ENCODE results near the gene ST3GAL3.

ST3GAL3 gene

GRCh38 chr1:43688109-43688387 is 19.3 kb upstream of the ST3GAL3 start:
- Histone ChIP-seq H3K27me3 (ENCODE audit: insufficient read depth, poor library complexity, severe bottlenecking) (no peaks in the 10 kb centered on the region), H3K4me3 (replicated peaks; ENCODE audit: insufficient read depth, low read length) (no peak overlapping the region), H3K27ac (replicated peaks) (no peak overlapping the region)
- TF ChIP-seq, protein P1, sequence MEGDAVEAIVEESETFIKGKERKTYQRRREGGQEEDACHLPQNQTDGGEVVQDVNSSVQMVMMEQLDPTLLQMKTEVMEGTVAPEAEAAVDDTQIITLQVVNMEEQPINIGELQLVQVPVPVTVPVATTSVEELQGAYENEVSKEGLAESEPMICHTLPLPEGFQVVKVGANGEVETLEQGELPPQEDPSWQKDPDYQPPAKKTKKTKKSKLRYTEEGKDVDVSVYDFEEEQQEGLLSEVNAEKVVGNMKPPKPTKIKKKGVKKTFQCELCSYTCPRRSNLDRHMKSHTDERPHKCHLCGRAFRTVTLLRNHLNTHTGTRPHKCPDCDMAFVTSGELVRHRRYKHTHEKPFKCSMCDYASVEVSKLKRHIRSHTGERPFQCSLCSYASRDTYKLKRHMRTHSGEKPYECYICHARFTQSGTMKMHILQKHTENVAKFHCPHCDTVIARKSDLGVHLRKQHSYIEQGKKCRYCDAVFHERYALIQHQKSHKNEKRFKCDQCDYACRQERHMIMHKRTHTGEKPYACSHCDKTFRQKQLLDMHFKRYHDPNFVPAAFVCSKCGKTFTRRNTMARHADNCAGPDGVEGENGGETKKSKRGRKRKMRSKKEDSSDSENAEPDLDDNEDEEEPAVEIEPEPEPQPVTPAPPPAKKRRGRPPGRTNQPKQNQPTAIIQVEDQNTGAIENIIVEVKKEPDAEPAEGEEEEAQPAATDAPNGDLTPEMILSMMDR (IDR thresholded peaks at IDR 0.05; ENCODE audit: insufficient read depth, low read length) = no peak
- no peak for TF ChIP-seq POLR2AphosphoS5 (IDR thresholded peaks at IDR 0.05; ENCODE audit: low read depth)
- no peak for TF ChIP-seq GABPA (IDR thresholded peaks at IDR 0.05; ENCODE audit: low read depth)
- no peak for DNase-seq (ENCODE audit: low read depth in 1 of 2, low spot score in 1 of 2)

- H3K27me3 ChIP-seq (ENCODE audit: insufficient read depth, poor library complexity, severe bottlenecking) = no peaks in the 10 kb centered on the region
- no peak overlapping the region for H3K4me3 ChIP-seq (replicated peaks; ENCODE audit: insufficient read depth, low read length)
Measured at GRCh38 chr1:43688594-43689000, 18.7 kb upstream of the ST3GAL3 start.

DNA sequence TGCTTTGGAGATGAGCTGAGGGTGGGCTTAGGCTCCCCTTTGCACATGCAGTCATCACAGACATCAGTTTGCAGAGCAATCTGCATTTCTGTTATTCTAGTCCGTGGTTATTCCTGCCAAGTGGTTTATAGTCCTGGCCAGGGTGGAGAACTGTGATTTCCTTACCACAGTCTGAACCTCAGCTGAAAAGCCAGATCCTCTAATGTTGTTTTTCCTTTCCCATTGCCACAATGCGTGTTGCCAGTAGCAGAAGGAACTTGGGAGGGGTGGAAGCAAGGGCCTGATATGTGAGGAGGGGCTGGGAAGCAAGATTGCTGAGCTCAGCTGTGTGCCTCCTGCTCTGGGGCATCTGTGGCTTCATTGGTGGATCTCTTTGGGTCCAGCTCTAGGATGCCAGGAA is 18.0 kb upstream of the ST3GAL3 start:
- Histone ChIP-seq H3K4me3 (replicated peaks; ENCODE audit: insufficient read depth, low read length) (no peak overlapping the region), H3K27ac (replicated peaks) (no peak overlapping the region), H3K27me3 (ENCODE audit: insufficient read depth, poor library complexity, severe bottlenecking) (no peaks in the 10 kb centered on the region)
- no peak for TF ChIP-seq GABPA (IDR thresholded peaks at IDR 0.05; ENCODE audit: low read depth)
- TF ChIP-seq, protein P1 (IDR thresholded peaks at IDR 0.05; ENCODE audit: insufficient read depth, low read length) = no peak
- no peak for TF ChIP-seq SPI1 (IDR thresholded peaks at IDR 0.05; ENCODE audit: borderline replicate concordance, low read depth)
- TF ChIP-seq, protein P2, sequence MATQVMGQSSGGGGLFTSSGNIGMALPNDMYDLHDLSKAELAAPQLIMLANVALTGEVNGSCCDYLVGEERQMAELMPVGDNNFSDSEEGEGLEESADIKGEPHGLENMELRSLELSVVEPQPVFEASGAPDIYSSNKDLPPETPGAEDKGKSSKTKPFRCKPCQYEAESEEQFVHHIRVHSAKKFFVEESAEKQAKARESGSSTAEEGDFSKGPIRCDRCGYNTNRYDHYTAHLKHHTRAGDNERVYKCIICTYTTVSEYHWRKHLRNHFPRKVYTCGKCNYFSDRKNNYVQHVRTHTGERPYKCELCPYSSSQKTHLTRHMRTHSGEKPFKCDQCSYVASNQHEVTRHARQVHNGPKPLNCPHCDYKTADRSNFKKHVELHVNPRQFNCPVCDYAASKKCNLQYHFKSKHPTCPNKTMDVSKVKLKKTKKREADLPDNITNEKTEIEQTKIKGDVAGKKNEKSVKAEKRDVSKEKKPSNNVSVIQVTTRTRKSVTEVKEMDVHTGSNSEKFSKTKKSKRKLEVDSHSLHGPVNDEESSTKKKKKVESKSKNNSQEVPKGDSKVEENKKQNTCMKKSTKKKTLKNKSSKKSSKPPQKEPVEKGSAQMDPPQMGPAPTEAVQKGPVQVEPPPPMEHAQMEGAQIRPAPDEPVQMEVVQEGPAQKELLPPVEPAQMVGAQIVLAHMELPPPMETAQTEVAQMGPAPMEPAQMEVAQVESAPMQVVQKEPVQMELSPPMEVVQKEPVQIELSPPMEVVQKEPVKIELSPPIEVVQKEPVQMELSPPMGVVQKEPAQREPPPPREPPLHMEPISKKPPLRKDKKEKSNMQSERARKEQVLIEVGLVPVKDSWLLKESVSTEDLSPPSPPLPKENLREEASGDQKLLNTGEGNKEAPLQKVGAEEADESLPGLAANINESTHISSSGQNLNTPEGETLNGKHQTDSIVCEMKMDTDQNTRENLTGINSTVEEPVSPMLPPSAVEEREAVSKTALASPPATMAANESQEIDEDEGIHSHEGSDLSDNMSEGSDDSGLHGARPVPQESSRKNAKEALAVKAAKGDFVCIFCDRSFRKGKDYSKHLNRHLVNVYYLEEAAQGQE (IDR thresholded peaks at IDR 0.05; ENCODE audit: insufficient replicate concordance, low read depth) = no peak
- no peak for TF ChIP-seq POLR2AphosphoS5 (IDR thresholded peaks at IDR 0.05; ENCODE audit: low read depth)
- DNase-seq (ENCODE audit: low read depth in 1 of 2, low spot score in 1 of 2) = no peak

More at GRCh38 chr1:43688594-43689000, 18.7 kb upstream of the ST3GAL3 start:
- TF ChIP-seq, protein P1 (IDR thresholded peaks at IDR 0.05; ENCODE audit: insufficient read depth, low read length) = no peak
- TF ChIP-seq, protein P2 (IDR thresholded peaks at IDR 0.05; ENCODE audit: insufficient replicate concordance, low read depth) = no peak
- no peak for TF ChIP-seq POLR2AphosphoS5 (IDR thresholded peaks at IDR 0.05; ENCODE audit: low read depth)
- no peak for TF ChIP-seq SPI1 (IDR thresholded peaks at IDR 0.05; ENCODE audit: borderline replicate concordance, low read depth)
- TF ChIP-seq GABPA (IDR thresholded peaks at IDR 0.05; ENCODE audit: low read depth) = no peak
- no peak overlapping the region for H3K27ac ChIP-seq (replicated peaks)
- DNase-seq (ENCODE audit: low read depth in 1 of 2, low spot score in 1 of 2) = peak in 1 of 2 experiments; percentile 19

Measured in HL-60 (cell line).